Heart left ventricle (tissue), 13 donors: ENCODE measurements around the gene CTSW.

Experiments
- POLR2A ChIP-seq, 2 donors: fragments of 450-650 bp; IDR thresholded peaks; one replicate each; pipeline ENCODE4 v1.6.1; 2017; ENCODE audit warnings: antibody characterized with exemption in 2 of 2, mild to moderate bottlenecking in 2 of 2, moderate library complexity in 2 of 2
- TF ChIP-seq, protein P1 (sequence below), 12 donors: fragments of 200-600 bp; sonication (generic) in 4 of 12; IDR thresholded peaks; one replicate each; pipeline versions ENCODE4 v1.5.0 to v1.8.0; 2018 to 2022; ENCODE audit warnings: antibody characterized with exemption in 12 of 12, mild to moderate bottlenecking in 5 of 12
- donor health status: ischemic (EF 13 %, LVEDD 7.1; RV severe dilation, severe dysfunction).
- donor health status: DM: no; HTN: yes; CAD: no.
- donor health status: DM: no; HTN: no; CAD: no.
- donor health status: ischemic (EF 25% LVEDD 6.9; RV normal size, moderate dysfunction).
- donor health status: ischemic (EF 25% LVEDD 5.7; RV mildly dilated, moderate dysfunction).
- donor health status: ischemic (EF 35%, LVEDD 5.7; RV mildly dilated, moderate dysfunction).
- donor health status: nonischemic (EF 11% LVEDD 7.7; RV severe dilation, severe dysfunction).
- donor health status: DM: yes; HTN: yes; CAD: no.
- donor health status: PGD.
- donor health status: ischemic (EF 29% LVEDD 5.4; RV normal size, mild dysfunction).
- donor health status: nonischemic (EF 23%, LVEDD 6.1; RV moderate dilation, normal function).

DNA sequence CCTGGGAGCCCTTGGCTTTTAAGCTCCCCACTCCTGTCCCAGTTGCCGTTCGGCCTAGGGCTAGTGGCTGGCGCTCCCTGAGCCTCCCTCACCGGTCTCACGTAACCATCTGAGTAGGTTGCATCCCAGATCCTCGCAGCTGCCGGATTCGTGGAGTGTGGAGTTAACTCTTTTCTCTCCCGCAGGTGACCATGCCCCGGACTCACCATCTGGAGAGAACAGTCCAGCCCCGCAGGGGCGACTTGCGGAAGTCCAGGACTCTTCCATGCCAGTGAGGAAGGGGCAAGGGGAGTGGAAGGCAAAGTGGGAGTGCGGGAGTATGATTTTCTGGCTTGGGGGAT is 18.5 kb upstream of the CTSW start:
- TF ChIP-seq, protein P1, sequence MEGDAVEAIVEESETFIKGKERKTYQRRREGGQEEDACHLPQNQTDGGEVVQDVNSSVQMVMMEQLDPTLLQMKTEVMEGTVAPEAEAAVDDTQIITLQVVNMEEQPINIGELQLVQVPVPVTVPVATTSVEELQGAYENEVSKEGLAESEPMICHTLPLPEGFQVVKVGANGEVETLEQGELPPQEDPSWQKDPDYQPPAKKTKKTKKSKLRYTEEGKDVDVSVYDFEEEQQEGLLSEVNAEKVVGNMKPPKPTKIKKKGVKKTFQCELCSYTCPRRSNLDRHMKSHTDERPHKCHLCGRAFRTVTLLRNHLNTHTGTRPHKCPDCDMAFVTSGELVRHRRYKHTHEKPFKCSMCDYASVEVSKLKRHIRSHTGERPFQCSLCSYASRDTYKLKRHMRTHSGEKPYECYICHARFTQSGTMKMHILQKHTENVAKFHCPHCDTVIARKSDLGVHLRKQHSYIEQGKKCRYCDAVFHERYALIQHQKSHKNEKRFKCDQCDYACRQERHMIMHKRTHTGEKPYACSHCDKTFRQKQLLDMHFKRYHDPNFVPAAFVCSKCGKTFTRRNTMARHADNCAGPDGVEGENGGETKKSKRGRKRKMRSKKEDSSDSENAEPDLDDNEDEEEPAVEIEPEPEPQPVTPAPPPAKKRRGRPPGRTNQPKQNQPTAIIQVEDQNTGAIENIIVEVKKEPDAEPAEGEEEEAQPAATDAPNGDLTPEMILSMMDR (IDR thresholded peaks at IDR 0.05): no peak
- TF ChIP-seq POLR2A (IDR thresholded peaks at IDR 0.05): no peak
